NB4 (cell line): ENCODE results near the gene PIGL.

Experiments
- DNase-seq: peaks from one replicate; pipeline ENCODE4 v3.0.0; 2010; ENCODE audit warnings: low read depth
- H3K4me3 ChIP-seq: one replicate; pipeline ENCODE4 v1.5.1; 2011; ENCODE audit warnings: mild to moderate bottlenecking, low read depth, low read length, moderate library complexity
- MYC ChIP-seq: IDR thresholded peaks from 2 replicates; pipeline ENCODE4 v1.6.1; 2011; ENCODE audit warnings: low read depth, low read length
- POLR2A ChIP-seq: IDR thresholded peaks from 2 replicates; pipeline ENCODE4 v1.6.1; 2011; ENCODE audit warnings: mild to moderate bottlenecking; ENCODE audit not compliant: insufficient read length; ENCODE audit errors: extremely low read depth
- TF ChIP-seq, protein P1 (sequence below): IDR thresholded peaks from one replicate; pipeline ENCODE4 v1.5.1; 2012; ENCODE audit warnings: low read depth, low read length
- TF ChIP-seq, protein P2 (sequence below): IDR thresholded peaks from 2 replicates; pipeline ENCODE4 v1.6.1; 2011; ENCODE audit warnings: low read depth, low read length

PIGL gene

DNA sequence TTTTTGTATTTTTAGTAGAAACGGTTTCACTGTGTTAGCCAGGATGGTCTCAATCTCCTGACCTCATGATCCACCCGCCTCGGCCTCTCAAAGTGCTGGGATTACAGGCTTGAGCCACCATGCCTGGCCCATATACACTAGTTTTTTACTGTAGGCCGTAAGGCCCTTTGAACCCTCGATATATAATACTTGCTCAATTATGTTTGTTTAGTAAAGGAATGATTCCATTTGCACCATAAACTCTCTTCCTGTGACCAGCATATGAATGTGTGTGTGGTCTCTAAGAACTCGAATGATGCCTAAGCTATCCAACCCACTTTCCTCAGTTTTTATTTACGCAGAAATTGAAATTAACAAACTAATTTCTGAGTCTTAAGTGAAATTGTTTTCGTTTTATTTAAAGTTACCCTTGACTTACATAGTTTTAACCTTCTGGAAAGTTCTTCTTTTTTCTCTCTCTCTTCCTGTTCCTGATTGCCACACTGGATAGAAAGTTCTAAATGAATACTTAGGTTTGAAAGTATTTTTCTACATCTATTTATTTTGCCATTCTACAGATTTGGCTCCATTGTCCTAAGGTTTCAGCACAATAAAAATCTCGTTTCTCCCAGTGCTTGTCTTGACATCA, 37.9 kb downstream of the PIGL start:
- TF ChIP-seq, protein P1, sequence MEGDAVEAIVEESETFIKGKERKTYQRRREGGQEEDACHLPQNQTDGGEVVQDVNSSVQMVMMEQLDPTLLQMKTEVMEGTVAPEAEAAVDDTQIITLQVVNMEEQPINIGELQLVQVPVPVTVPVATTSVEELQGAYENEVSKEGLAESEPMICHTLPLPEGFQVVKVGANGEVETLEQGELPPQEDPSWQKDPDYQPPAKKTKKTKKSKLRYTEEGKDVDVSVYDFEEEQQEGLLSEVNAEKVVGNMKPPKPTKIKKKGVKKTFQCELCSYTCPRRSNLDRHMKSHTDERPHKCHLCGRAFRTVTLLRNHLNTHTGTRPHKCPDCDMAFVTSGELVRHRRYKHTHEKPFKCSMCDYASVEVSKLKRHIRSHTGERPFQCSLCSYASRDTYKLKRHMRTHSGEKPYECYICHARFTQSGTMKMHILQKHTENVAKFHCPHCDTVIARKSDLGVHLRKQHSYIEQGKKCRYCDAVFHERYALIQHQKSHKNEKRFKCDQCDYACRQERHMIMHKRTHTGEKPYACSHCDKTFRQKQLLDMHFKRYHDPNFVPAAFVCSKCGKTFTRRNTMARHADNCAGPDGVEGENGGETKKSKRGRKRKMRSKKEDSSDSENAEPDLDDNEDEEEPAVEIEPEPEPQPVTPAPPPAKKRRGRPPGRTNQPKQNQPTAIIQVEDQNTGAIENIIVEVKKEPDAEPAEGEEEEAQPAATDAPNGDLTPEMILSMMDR = no peak
- no peak for TF ChIP-seq MYC
- TF ChIP-seq, protein P2, sequence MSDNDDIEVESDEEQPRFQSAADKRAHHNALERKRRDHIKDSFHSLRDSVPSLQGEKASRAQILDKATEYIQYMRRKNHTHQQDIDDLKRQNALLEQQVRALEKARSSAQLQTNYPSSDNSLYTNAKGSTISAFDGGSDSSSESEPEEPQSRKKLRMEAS = no peak
- no peak for TF ChIP-seq POLR2A
- DNase-seq = no peak
- H3K4me3 ChIP-seq = no peak overlapping the region

DNA sequence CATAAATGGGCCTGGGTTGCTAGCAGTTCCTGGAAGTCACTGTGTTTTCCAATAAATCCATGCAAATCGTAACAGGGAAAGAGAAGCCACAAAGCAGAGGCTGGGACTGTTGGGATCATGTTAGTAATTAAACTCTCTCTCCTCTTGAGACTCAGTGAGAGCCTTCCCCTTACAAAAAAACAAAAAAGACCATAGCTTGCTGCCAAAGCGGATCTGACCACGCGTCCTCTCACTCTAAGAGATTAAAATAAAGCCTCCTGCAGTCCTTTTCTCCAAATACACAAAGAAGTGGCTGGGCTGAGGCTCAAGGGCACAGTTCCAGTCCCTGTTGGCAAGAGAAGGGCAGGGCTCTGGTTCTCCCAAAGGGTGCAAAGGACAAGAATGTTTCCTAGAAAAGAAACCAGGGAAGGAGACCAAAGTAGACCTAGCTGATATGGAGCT, 38.5 kb downstream of the PIGL start:
- H3K4me3 ChIP-seq = no peak overlapping the region
- TF ChIP-seq, protein P1 = no peak
- TF ChIP-seq MYC (no peak), POLR2A (no peak)
- TF ChIP-seq, protein P2 = no peak
- no peak for DNase-seq

DNA sequence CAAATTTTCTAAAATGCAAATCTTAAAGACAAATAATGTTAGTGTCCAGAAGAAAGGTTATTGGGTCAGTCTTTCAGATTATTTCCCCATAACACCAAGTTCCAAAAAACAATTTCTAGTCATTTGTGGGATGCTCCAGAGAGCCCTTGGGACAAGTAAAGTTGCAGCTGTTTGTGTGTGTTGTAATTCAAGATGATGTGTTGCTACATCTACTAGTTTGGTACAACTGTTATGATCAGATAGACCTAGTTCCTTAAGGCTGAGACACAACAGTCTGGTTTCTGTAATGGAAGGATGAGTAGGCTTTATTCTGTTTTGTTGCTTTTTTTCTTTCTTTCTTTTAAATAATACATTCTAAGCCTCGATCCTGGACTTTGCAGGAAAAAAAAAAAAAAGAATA, 41.9 kb downstream of the PIGL start:
- DNase-seq = peak; percentile 82
- TF ChIP-seq, protein P1 = no peak
- TF ChIP-seq, protein P2 = no peak
- TF ChIP-seq POLR2A (no peak), MYC (no peak)
- no peak overlapping the region for H3K4me3 ChIP-seq

DNA sequence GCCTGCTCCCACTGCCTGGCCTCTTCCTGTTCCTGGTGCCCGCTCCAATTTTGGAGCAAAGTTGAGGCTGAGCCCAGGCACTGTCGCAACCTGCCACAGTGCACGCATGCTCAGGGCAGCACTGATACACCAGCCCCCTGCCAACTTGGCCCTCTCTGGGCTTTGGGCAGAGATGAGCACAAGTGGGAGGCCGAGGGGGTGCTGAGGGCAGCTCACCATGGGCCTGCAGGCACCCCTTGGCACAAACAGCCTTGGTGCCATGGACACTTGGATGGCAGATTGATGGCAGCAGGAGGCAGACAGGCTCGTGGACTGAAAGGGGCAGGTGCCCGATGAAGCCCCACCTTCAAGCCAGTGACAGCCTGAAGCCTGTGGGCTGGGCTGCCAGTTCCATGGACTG, 42.9 kb downstream of the PIGL start:
- no peak overlapping the region for H3K4me3 ChIP-seq
- no peak for DNase-seq
- no peak for TF ChIP-seq POLR2A
- TF ChIP-seq, protein P1 = no peak

DNA sequence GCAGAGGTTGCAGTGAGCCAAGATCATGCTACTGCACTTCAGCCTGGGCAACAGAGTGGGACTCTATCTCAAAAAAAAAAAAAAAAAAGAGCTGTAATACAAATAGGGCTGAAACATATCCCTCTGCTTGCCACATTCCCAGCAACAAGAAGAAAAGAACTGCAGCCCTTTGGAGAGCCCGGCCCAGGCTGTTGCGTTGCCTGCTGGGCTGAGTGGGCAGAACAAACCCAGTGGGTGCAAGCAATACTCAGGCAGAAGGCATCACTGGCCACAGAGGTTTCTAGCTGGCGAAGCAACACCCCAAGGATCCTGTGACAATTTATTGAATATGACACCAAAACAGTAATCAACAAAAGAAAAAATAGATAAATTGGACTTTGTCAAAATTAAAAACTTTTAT, 44.0 kb downstream of the PIGL start:
- TF ChIP-seq MYC (no peak), POLR2A (no peak)
- TF ChIP-seq, protein P1 = no peak
- TF ChIP-seq, protein P2 = no peak
- no peak overlapping the region for H3K4me3 ChIP-seq
- no peak for DNase-seq

DNA sequence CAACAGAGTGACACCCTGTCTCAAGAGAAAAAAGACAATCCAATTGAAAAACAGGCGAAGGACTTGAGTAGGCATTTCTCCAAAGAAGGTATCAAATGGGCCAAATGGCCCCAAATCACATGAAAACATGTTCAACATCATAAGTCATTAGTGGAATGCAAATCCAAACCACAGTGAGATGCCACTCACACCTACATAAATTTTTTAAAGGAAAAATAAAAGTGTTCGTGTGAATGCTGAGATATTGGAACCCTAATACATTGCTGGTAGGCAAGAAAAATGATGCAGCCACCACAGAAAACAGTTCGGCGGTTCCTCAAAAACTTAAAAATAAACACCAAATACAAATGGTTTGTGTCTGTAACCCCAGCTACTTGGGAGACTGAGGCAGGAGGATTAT, 45.2 kb downstream of the PIGL start:
- H3K4me3 ChIP-seq = no peak overlapping the region
- TF ChIP-seq MYC (no peak), POLR2A (no peak)
- TF ChIP-seq, protein P2 = no peak
- TF ChIP-seq, protein P1 = no peak
- no peak for DNase-seq
